ENCODE results near the gene AKAP8L.
"Not testable (repeated sequence)": the region's sequence is repeated elsewhere in the genome, so short reads cannot be mapped to it uniquely, and the experiment has no call there.

The AKAP8L gene

GRCh38 chr19:15417699-15418098, 1.1 kb downstream of the AKAP8L start:
- no peak for DNase-seq (ENCODE audit: low read depth in 2 of 2)

GRCh38 chr19:15412832-15413231, 6.0 kb downstream of the AKAP8L start:
- no peak for DNase-seq (ENCODE audit: low read depth in 2 of 2)

GRCh38 chr19:15411351-15411750, 7.4 kb downstream of the AKAP8L start:
- DNase-seq (ENCODE audit: low read depth in 2 of 2) = not testable (repeated sequence)

- DNase-seq (ENCODE audit: low read depth in 2 of 2) = no peak
Measured at GRCh38 chr19:15404780-15405211, 14.0 kb downstream of the AKAP8L start.

- DNase-seq (ENCODE audit: low read depth in 2 of 2) = no peak
Measured at GRCh38 chr19:15404097-15404779, 14.6 kb downstream of the AKAP8L start.

- DNase-seq (ENCODE audit: low read depth in 2 of 2) = no peak
Measured at GRCh38 chr19:15403151-15403531, 15.6 kb downstream of the AKAP8L start.

GRCh38 chr19:15402411-15403150, 16.2 kb downstream of the AKAP8L start:
- no peak for DNase-seq (ENCODE audit: low read depth in 2 of 2)

- no peak for DNase-seq (ENCODE audit: low read depth in 2 of 2)
Measured at GRCh38 chr19:15401397-15401710, 17.4 kb downstream of the AKAP8L start.

- DNase-seq (ENCODE audit: low read depth in 2 of 2) = no peak
Measured at GRCh38 chr19:15400521-15401396, 18.0 kb downstream of the AKAP8L start.

GRCh38 chr19:15399635-15400034, 19.2 kb downstream of the AKAP8L start:
- DNase-seq (ENCODE audit: low read depth in 2 of 2) = no peak

- no peak for DNase-seq (ENCODE audit: low read depth in 2 of 2)
Measured at GRCh38 chr19:15399234-15399515, 19.6 kb downstream of the AKAP8L start.

GRCh38 chr19:15398501-15399233, 20.1 kb downstream of the AKAP8L start:
- DNase-seq (ENCODE audit: low read depth in 2 of 2) = no peak

- DNase-seq (ENCODE audit: low read depth in 2 of 2) = no peak
Measured at GRCh38 chr19:15397782-15398181, 21.0 kb downstream of the AKAP8L start.

- no peak for DNase-seq (ENCODE audit: low read depth in 2 of 2)
Measured at GRCh38 chr19:15397236-15397635, 21.6 kb downstream of the AKAP8L start.

GRCh38 chr19:15396436-15396835, 22.4 kb downstream of the AKAP8L start:
- no peak for DNase-seq (ENCODE audit: low read depth in 2 of 2)

GRCh38 chr19:15395251-15395650, 23.5 kb downstream of the AKAP8L start:
- DNase-seq (ENCODE audit: low read depth in 2 of 2) = not testable (repeated sequence)

- DNase-seq (ENCODE audit: low read depth in 2 of 2) = no peak
Measured at GRCh38 chr19:15394426-15394825, 24.4 kb downstream of the AKAP8L start.

GRCh38 chr19:15393963-15394362, 24.8 kb downstream of the AKAP8L start:
- DNase-seq (ENCODE audit: low read depth in 2 of 2) = no peak

GRCh38 chr19:15390814-15391213, 28.0 kb downstream of the AKAP8L start:
- no peak for DNase-seq (ENCODE audit: low read depth in 2 of 2)

GRCh38 chr19:15381864-15382263, 36.9 kb downstream of the AKAP8L start:
- DNase-seq (ENCODE audit: low read depth in 2 of 2) = no peak

- DNase-seq (ENCODE audit: low read depth in 2 of 2) = no peak
Measured at GRCh38 chr19:15381429-15381828, 37.4 kb downstream of the AKAP8L start.

GRCh38 chr19:15379999-15380647, 38.7 kb downstream of the AKAP8L start:
- no peak for DNase-seq (ENCODE audit: low read depth in 2 of 2)

Measured in activated CD4-positive, alpha-beta T cell treated with anti-CD3 and anti-CD28 coated beads for 24 hours (primary cell).